ENCODE measurements around the gene CREBBP.

CREBBP gene

GRCh38 chr16:3759736-3760135 lies 120.8 kb downstream of the CREBBP start:
- in situ Hi-C loops (cut with HindIII; ENCODE audit: low pct_ligation_motif_present, low pct_unique_long_range_greater_than_20kb, low sequenced_read_pairs), result no loop called here
- DNase-seq, result no peak

DNA sequence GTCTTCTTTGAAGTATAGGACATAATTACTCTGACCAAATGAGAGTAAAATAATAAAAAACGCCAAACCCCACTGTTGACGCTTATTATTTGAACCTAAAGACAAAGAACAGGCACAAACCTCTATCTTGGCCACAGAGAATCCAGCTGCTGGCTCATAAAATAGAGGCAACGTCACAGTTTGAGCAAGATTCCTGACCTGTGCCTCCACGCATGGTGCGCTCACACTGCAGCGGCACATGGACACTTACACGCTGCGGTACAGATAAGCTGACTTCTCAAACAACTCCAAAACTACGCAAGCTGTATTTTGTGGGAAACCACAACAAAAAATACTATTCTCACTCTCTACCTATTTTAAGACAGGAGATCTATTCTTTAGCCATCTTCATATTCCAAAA lies 124.4 kb downstream of the CREBBP start:
- DNase-seq, result no peak
- in situ Hi-C loops (cut with HindIII; ENCODE audit: low pct_ligation_motif_present, low pct_unique_long_range_greater_than_20kb, low sequenced_read_pairs), result no loop called here

DNA sequence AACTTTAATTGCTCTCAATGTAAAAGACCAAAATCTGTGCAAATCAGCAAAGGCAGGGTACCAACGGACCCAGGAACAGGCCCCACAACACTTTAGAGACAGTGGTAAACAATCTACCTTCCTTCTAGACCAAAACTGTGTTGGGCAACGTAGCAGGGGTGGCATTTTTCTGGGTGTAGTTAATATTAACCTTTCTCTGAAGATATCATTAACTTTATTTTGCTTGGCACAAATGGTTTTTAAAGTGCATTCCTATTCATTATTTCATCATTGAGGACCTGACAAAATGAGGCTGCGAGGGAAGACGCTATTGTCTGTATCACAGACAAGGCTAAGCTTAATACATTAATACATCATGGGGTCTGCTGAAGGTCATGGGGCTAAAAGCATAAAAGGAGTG lies 125.3 kb downstream of the CREBBP start:
- DNase-seq, result no peak
- in situ Hi-C loops (cut with HindIII; ENCODE audit: low pct_ligation_motif_present, low pct_unique_long_range_greater_than_20kb, low sequenced_read_pairs), result no loop called here

DNA sequence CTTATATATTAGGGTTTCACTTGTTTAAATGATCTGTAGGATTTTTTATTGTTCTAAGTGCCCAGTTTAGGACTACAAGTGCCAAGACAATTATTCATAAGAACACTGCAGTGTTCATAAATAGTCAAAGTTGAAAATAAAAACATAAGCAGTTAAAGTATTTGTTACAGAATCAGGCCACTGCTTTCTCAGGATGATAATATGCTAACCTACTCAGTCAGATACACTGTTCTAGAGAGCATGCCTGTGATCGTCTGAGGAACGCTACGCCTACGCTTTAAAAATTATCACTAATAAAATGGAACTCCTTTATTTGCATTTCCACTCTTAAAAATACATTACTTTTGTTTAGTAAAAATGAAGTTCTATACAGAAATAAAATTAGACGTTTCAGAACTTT lies 125.7 kb downstream of the CREBBP start:
- in situ Hi-C loops (cut with HindIII; ENCODE audit: low pct_ligation_motif_present, low pct_unique_long_range_greater_than_20kb, low sequenced_read_pairs), result no loop called here
- DNase-seq, result no peak

- in situ Hi-C loops (cut with HindIII; ENCODE audit: low pct_ligation_motif_present, low pct_unique_long_range_greater_than_20kb, low sequenced_read_pairs), result no loop called here
- DNase-seq, result no peak
Observed at GRCh38 chr16:3754081-3754703, 126.3 kb downstream of the CREBBP start.

DNA sequence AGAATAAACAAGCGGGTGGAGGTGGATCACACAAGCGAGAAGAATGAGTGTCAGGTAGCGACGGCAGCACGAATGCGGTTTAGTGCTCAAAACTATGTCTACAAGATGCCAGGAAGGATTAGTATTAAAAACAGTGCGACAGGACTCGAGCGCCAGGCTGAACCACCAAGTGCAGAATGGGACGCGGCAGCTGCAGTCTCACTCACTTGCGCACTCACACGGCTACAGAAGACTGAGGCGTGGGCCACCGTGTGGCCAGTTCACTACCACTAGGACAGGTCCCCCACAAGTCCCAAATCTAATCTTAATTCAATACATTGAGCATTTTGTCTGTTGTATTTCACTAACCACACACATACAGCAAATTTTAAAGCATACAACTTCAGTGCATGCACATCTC lies 127.5 kb downstream of the CREBBP start:
- in situ Hi-C loops (cut with HindIII; ENCODE audit: low pct_ligation_motif_present, low pct_unique_long_range_greater_than_20kb, low sequenced_read_pairs), result no loop called here

DNA sequence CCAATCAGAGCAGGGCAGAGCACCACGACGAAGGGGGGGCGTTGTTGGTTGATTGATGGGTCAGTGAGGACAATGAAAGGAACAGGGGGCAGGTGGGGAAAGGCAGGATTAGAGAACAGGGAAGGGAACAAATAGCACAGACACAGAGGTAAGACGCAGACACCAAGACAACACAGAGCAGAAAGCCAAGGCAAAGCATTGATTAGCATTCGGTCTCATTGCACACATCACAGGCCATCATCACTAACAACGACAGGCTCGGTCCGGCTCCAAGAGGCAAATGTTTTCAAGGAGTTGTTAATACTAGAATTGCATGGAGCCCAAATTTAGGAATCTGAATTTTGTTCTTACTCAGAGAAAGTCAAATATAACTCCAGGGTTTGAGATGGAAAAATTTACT lies 128.6 kb downstream of the CREBBP start:
- in situ Hi-C loops (cut with HindIII; ENCODE audit: low pct_ligation_motif_present, low pct_unique_long_range_greater_than_20kb, low sequenced_read_pairs), result no loop called here
- DNase-seq, result no peak

More for the DNA sequence above, 127.5 kb downstream of the CREBBP start:
- DNase-seq, result no peak

DNA sequence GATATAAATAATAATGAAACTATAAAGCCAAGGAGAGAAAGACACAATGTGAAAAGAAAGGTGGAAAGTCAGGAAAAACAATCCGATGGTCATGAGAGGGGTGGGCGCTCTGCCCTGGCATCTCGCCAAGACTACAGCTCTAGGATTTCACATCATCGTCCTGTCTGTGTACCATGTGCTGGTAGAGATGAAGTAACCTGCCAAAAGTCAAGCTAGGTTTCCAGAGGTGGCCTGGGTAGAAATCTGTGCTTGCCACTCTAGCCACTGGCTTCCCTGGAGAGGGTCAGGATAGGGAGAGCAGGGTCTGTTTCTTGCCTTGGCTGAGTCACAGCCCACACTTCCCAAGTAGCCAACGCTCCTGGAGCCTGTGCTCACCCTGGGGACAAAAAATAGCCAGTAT lies 132.2 kb downstream of the CREBBP start:
- no peak for DNase-seq
- in situ Hi-C loops (cut with HindIII; ENCODE audit: low pct_ligation_motif_present, low pct_unique_long_range_greater_than_20kb, low sequenced_read_pairs), result no loop called here

DNA sequence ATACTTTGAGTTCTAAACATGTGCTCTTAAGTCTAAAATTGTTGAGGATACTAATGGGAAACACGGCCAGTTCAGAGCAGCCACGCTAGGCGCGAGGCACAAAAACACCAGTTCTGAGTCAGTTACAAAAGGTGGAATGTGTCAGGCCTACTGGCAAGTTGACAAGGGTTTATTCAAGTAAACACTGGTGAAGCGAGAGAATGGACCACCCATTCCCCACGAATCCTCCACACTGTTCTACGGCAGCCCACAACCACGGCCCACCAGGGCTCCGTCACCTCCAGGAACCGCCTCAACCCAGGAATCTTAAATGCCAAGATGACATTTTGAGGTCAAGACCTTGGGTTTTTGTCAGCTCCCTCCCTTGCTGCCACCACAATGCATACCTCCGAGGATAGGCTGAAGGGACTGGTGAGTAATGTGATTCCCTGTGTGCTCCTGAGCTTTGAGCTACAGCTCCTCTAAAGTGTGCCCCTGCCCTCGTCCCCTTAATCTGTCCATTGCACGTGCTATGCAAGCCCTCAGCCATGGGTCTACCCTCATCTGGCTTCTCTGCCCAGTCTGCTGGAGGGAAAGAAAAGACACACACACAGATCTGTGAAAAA lies 134.7 kb downstream of the CREBBP start:
- in situ Hi-C loops (cut with HindIII; ENCODE audit: low pct_ligation_motif_present, low pct_unique_long_range_greater_than_20kb, low sequenced_read_pairs), result no loop called here
- no peak for DNase-seq

- DNase-seq, result no peak
- in situ Hi-C loops (cut with HindIII; ENCODE audit: low pct_ligation_motif_present, low pct_unique_long_range_greater_than_20kb, low sequenced_read_pairs), result no loop called here
Observed at GRCh38 chr16:3744018-3744417, 136.5 kb downstream of the CREBBP start.

DNA sequence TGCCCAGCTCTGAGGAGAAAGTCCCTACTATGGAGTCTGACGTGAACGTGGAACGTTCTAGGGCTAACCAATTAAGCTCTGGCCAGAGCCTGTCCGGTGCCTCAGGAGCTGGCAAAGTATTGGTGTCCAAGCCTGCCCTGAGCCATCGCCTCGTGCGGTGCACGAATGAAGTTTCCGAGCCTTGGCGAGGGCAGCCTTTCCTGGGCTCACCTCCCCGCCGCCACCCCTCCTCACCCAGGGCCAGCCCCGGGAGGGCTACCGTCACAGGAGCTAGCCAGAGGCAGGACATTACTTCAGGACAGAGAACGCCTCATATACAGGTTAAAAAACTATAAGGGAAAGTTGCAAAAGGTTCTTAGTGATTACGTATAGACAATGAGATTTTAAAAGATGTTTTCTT lies 139.6 kb downstream of the CREBBP start:
- DNase-seq, result no peak
- in situ Hi-C loops (cut with HindIII; ENCODE audit: low pct_ligation_motif_present, low pct_unique_long_range_greater_than_20kb, low sequenced_read_pairs), result no loop called here

- DNase-seq, result no peak
- in situ Hi-C loops (cut with HindIII; ENCODE audit: low pct_ligation_motif_present, low pct_unique_long_range_greater_than_20kb, low sequenced_read_pairs), result no loop called here
Observed at GRCh38 chr16:3740186-3740585, 140.3 kb downstream of the CREBBP start.

GRCh38 chr16:3739636-3740035 lies 140.9 kb downstream of the CREBBP start:
- no peak for DNase-seq
- in situ Hi-C loops (cut with HindIII; ENCODE audit: low pct_ligation_motif_present, low pct_unique_long_range_greater_than_20kb, low sequenced_read_pairs), result no loop called here

DNA sequence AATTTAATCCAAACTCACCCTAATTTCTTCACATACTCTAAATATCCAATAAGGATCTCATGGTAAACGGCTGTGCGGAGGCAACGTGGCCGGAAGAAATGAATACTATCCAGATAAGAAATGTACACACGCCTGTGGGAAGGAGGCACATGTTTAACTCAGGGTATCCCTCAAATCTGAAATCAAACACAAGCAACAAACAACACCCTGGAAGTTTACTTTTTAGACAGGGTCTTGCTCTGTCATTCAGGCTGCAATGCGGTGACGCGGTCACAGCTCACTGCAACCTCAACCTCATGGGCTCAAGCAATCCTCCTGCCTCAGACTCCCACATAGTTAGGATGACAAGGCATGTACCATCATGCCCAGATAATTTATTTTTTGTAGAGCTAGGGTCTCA lies 142.0 kb downstream of the CREBBP start:
- in situ Hi-C loops (cut with HindIII; ENCODE audit: low pct_ligation_motif_present, low pct_unique_long_range_greater_than_20kb, low sequenced_read_pairs), result no loop called here
- no peak for DNase-seq

GRCh38 chr16:3738128-3738527 lies 142.4 kb downstream of the CREBBP start:
- in situ Hi-C loops (cut with HindIII; ENCODE audit: low pct_ligation_motif_present, low pct_unique_long_range_greater_than_20kb, low sequenced_read_pairs), result no loop called here

DNA sequence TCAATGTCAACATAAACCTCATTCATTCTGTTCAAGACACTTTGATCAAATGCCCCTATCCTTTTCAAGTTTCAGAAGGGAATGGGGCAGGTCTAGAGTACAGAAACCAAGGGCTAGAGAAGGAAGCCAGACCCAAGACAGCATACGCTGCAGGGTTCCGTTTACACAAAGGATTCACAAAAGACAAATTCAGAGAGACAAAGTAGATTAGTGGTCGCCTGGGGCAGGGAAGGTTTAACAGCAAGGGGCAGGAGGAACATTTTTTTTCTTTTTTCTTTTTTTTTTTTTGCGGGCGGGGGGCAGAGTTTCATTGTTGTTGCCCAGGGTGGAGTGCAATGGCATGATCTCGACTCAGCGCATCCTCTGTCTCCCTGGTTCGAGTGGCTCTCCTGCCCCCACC lies 143.3 kb downstream of the CREBBP start:
- in situ Hi-C loops (cut with HindIII; ENCODE audit: low pct_ligation_motif_present, low pct_unique_long_range_greater_than_20kb, low sequenced_read_pairs), result no loop called here

More at GRCh38 chr16:3738128-3738527, 142.4 kb downstream of the CREBBP start:
- no peak for DNase-seq

DNA sequence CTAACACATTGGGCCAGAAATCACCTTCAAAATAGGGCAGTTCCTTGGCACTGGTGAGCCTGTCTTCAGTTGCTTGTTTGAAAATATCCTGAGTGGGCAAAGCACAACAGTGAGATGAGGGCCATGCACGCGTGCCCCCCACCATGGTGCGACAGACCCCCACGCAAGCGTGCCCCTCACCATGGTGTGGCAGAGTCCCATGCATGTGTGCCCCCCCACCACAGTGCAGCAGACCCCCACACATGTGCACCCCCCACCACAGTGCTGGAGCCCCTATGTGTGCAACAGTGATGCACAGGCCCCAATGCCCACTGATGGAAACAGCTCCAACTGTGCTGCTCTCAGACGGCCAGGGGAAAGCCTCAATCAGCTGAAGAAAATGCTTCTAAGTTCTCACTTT lies 144.4 kb downstream of the CREBBP start:
- no peak for DNase-seq
- in situ Hi-C loops (cut with HindIII; ENCODE audit: low pct_ligation_motif_present, low pct_unique_long_range_greater_than_20kb, low sequenced_read_pairs), result no loop called here

More for the DNA sequence above, 143.3 kb downstream of the CREBBP start:
- DNase-seq, result no peak

DNA sequence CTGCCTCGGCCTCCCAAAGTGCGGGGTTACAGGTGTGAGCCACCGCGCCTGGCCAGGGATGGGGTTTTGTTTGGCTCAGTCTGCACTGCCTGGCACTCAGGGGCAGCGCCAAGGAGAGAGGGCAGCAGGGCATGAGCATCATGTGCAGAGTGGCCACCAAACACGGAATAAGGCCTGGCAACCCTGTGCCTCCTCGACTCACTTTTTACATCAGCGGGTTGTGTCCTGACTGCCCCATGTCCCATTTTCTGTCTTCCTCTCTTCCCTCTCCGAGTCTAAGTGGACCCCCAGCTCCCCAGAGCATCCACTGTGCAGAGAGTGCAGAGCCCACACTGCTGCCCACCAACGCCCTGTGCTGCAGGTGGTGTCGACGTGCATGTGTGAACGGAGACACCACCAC lies 145.0 kb downstream of the CREBBP start:
- in situ Hi-C loops (cut with HindIII; ENCODE audit: low pct_ligation_motif_present, low pct_unique_long_range_greater_than_20kb, low sequenced_read_pairs), result no loop called here
- no peak for DNase-seq

DNA sequence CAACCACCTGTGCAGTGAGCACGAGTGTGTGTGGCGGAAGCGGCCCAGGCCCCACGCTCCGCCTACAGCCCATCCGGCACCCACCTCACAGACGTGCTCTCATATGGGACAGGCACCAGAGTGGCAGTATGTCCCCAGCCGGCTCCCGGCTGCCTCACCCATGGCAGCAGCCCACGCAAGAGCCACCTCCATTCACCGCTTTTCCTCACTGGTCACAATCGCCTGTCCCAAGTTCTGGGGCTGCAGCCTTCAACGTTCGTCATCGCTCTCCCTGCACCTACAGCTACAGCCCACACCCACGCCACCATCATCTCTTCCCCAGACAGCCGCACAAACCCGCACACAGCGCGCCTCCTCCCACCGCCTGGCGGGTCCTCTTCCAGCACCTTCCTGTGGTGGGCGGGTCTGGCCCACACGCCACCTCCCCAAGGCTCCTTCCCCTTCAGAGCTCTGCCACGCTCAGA lies 145.7 kb downstream of the CREBBP start:
- no peak for DNase-seq
- in situ Hi-C loops (cut with HindIII; ENCODE audit: low pct_ligation_motif_present, low pct_unique_long_range_greater_than_20kb, low sequenced_read_pairs), result no loop called here

DNA sequence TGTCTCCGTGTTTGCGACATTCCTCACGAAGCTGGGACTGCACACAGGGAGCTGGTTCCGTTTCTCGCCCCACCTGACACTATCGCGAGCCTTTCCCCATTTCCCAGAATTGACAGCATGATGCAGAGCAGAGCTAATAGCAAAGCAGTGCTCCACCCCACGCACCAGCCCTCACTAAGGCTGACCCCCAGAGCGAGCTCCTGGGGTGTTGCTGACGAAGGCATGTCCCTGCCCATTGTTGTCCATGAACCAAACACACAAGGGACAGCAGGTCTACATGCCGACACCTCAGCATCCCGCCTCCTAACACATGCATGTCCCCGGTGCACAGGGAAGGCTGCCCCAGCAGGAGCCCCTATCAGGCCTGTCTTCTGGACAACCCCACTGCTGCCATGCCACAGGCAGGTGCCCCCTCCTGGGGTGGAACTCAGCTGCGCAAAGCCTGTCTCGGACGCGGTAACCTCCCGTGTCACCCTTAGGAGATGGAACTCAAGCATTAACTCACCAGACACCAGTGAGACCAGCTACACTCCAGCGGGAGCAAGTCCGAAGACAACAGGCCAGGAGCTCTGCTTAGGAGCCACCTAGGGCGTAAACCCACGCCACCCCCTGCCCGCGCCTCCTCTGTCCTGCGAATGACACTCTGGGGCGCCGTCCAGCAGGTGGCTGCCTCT lies 146.3 kb downstream of the CREBBP start:
- in situ Hi-C loops (cut with HindIII; ENCODE audit: low pct_ligation_motif_present, low pct_unique_long_range_greater_than_20kb, low sequenced_read_pairs), result no loop called here
- DNase-seq, result no peak
